ENCODE results near the gene FOXQ1.

DNA sequence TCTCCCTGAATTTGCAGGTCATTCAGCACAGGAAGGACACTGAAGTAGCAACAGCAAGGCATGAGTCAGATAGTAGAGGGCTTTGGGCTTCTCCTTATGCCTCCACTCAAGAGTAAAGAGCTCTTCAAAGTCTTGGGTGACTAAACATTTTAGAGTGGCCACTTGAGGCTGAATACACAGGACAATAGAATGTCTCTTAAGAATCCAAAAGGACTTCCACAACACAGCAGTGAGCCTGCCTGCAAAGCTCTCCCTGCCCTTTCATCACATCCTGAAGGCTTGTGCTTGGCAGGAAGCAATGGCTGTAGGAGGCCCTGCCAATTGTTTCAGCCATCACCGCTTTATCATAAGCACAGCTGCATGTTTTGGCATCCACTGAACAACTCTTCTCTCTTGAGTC is 36.8 kb downstream of the FOXQ1 start:
- TF ChIP-seq POLR2AphosphoS5 (IDR thresholded peaks at IDR 0.05; ENCODE audit: low read depth, low read length) (no peak), SIN3A (IDR thresholded peaks at IDR 0.05; ENCODE audit: borderline replicate concordance, insufficient read depth, low read length) (no peak)
- TF ChIP-seq, protein P1, sequence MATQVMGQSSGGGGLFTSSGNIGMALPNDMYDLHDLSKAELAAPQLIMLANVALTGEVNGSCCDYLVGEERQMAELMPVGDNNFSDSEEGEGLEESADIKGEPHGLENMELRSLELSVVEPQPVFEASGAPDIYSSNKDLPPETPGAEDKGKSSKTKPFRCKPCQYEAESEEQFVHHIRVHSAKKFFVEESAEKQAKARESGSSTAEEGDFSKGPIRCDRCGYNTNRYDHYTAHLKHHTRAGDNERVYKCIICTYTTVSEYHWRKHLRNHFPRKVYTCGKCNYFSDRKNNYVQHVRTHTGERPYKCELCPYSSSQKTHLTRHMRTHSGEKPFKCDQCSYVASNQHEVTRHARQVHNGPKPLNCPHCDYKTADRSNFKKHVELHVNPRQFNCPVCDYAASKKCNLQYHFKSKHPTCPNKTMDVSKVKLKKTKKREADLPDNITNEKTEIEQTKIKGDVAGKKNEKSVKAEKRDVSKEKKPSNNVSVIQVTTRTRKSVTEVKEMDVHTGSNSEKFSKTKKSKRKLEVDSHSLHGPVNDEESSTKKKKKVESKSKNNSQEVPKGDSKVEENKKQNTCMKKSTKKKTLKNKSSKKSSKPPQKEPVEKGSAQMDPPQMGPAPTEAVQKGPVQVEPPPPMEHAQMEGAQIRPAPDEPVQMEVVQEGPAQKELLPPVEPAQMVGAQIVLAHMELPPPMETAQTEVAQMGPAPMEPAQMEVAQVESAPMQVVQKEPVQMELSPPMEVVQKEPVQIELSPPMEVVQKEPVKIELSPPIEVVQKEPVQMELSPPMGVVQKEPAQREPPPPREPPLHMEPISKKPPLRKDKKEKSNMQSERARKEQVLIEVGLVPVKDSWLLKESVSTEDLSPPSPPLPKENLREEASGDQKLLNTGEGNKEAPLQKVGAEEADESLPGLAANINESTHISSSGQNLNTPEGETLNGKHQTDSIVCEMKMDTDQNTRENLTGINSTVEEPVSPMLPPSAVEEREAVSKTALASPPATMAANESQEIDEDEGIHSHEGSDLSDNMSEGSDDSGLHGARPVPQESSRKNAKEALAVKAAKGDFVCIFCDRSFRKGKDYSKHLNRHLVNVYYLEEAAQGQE (IDR thresholded peaks at IDR 0.05; ENCODE audit: insufficient read depth in 1 of 2, low read depth in 2 of 2, low read length in 2 of 2) = peak in 1 of 2 experiments; percentile 58; a peak in 1 of 4 replicates
